Fibroblast of the aortic adventitia (primary cell): ENCODE results near the gene WDR43. TPM values are rescaled to one million over a fixed set of nuclear protein-coding genes. Genes with fewer than 3 reads are reported as not detected.

Source experiments
- DNase-seq: peaks from one replicate; pipeline ENCODE4 v3.0.0-alpha.2; 2010; ENCODE audit warnings: low read depth
- H3K4me3 ChIP-seq: 2 replicates; pipeline ENCODE4 v1.5.1; 2011; ENCODE audit warnings: low read depth, mild to moderate bottlenecking, control low read depth, low read length, moderate library complexity
- CTCF ChIP-seq: IDR thresholded peaks from 2 replicates; pipeline ENCODE4 v1.5.1; 2011; ENCODE audit warnings: mild to moderate bottlenecking, low read length, control low read depth, inconsistent platforms; ENCODE audit not compliant: insufficient read depth
- total RNA-seq: library from RNA; depleted of rRNA; stranded (reverse); fragments of >200 nt; gene quantifications from 2 replicates; pipeline ENCODE4 v1.2.3, GENCODE V29; 2012; ENCODE audit warnings: low replicate concordance

WDR43 gene
- total RNA-seq, 1 donor, result 80.2 TPM

- no peak for DNase-seq
- H3K4me3 ChIP-seq, result no peak overlapping the region
- no peak for TF ChIP-seq CTCF
Measured at GRCh38 chr2:28898048-28898447, 3.6 kb downstream of the WDR43 start.

- no peak for TF ChIP-seq CTCF
- DNase-seq, result no peak
- H3K4me3 ChIP-seq, result no peak overlapping the region
Measured at GRCh38 chr2:28901202-28901601, 6.7 kb downstream of the WDR43 start.

GRCh38 chr2:28901841-28902240, 7.4 kb downstream of the WDR43 start:
- no peak for DNase-seq
- H3K4me3 ChIP-seq, result no peak overlapping the region
- no peak for TF ChIP-seq CTCF

- TF ChIP-seq CTCF, result no peak
- no peak overlapping the region for H3K4me3 ChIP-seq
- no peak for DNase-seq
Measured at GRCh38 chr2:28902584-28902983, 8.1 kb downstream of the WDR43 start.

- H3K4me3 ChIP-seq, result no peak overlapping the region
- TF ChIP-seq CTCF, result no peak
- DNase-seq, result peak; percentile 34
Measured at GRCh38 chr2:28904295-28904694, 9.8 kb downstream of the WDR43 start.

- no peak for DNase-seq
- H3K4me3 ChIP-seq, result no peak overlapping the region
- no peak for TF ChIP-seq CTCF
Measured at GRCh38 chr2:28904802-28905457, 10.5 kb downstream of the WDR43 start.

- no peak for TF ChIP-seq CTCF
- DNase-seq, result no peak
Measured at GRCh38 chr2:28905533-28905932, 11.1 kb downstream of the WDR43 start.

More at GRCh38 chr2:28905533-28905932, 11.1 kb downstream of the WDR43 start:
- H3K4me3 ChIP-seq, result no peak overlapping the region
